Dermis microvascular lymphatic vessel endothelial cell (primary cell): ENCODE results near the gene TST. TPM values are rescaled to one million over a fixed set of nuclear protein-coding genes. Genes with fewer than 3 reads are reported as not detected.

Source experiments
- DNase-seq, 2 donors: peaks; one replicate each; pipeline versions ENCODE4 v3.0.0 to v3.0.0-alpha.2; 2010; ENCODE audit warnings: low read depth in 2 of 2
- total RNA-seq: library from RNA; depleted of rRNA; stranded (reverse); fragments of >200 nt; gene quantifications from 2 replicates; pipeline ENCODE4 v1.2.1, GENCODE V29; 2014

TST gene
- total RNA-seq, 1 donor from 2014 or later: 50.2 TPM

GRCh38 chr22:37032535-37033460 is 13.6 kb upstream of the TST start:
- DNase-seq: peak in 1 of 2 donors; percentile 45

- no peak for DNase-seq
Measured at GRCh38 chr22:37032134-37032534, 12.9 kb upstream of the TST start.

GRCh38 chr22:37030560-37031281 is 11.5 kb upstream of the TST start:
- no peak for DNase-seq

DNA sequence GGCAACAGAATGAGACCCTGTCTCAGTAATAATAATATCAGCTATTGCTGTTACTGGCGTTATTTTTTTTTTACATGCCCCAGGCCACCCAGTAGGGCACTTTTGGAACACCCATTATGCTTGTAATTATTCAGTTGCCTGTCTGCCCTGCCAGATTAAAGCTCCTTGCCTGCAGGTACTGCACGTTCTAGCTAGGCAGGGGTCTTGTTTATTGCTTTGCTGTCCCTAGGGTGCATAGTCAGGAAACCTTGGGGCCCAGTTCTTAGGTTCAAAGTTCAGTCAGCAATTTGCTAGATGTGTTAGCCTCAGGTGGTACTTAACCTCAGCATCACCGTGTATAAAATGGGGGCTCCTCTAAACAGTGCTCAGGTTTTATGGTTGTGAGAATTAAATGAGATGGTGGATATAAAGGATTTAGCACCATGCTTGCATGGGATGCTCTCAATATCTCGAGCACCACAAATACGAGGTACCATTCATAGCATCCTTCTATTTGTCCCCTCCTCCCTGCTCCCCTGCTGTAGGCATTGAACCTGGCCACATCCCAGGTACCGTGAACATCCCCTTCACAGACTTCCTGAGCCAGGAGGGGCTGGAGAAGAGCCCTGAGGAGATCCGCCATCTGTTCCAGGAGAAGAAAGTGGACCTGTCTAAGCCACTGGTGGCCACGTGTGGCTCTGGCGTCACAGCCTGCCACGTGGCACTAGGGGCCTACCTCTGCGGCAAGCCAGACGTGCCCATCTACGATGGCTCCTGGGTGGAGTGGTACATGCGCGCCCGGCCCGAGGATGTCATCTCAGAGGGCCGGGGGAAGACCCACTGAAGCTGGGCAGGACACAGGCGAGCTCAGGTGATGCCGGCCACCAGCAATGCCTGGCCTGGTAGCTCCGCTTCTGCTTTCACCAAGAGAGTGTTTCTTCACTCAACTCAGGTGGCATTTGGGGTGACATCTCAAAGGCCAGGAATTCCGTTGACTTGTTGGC is 9.7 kb upstream of the TST start:
- DNase-seq: no peak

GRCh38 chr22:37027556-37027955 is 8.3 kb upstream of the TST start:
- no peak for DNase-seq

DNA sequence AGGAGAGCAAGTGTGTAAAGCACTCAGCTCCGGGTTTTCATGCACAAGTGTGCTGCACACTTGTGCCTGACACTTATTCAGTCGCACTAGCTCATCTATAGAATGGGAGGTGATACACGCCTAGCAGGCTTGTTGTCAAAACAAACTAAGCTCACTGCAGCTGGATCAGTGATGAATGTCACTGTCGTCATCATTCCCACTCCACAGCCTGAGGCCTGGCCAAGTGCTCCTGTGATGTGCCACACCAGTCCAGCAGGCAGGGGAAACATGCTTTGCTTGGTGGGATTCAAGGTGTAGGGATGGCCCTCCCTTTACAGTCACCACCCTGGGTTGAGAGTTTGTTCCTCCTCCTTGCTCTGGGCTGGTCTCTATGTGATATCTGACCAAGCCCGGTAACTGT is 7.1 kb upstream of the TST start:
- DNase-seq: no peak

- no peak for DNase-seq
Measured at GRCh38 chr22:37025500-37026070, 6.3 kb upstream of the TST start.

DNA sequence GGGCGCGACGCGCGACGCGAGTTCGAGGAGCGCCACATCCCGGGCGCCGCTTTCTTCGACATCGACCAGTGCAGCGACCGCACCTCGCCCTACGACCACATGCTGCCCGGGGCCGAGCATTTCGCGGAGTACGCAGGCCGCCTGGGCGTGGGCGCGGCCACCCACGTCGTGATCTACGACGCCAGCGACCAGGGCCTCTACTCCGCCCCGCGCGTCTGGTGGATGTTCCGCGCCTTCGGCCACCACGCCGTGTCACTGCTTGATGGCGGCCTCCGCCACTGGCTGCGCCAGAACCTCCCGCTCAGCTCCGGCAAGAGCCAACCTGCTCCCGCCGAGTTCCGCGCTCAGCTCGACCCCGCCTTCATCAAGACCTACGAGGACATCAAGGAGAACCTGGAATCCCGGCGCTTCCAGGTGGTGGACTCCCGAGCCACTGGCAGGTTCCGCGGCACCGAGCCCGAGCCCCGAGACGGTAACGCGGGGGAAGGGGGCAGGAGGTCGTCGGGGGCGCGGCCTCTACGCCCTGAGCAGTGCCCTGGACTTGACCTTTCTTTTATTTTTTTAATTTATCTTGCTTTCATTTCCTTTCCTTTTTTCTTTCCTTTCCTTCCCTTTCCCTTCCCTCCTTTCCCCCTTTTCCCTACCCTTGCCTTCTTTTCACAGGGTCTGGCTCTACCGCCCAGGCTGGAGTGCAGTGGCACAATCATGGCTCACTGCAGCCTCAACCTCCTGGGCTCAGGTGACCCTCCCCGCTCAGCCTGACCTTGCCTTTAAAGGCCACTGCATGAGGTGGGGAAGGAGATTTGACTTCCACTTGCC is 5.3 kb upstream of the TST start:
- DNase-seq: no peak

- DNase-seq: no peak
Measured at GRCh38 chr22:37023743-37024338, 4.6 kb upstream of the TST start.

- DNase-seq: no peak
Measured at GRCh38 chr22:37022483-37023337, 3.5 kb upstream of the TST start.

DNA sequence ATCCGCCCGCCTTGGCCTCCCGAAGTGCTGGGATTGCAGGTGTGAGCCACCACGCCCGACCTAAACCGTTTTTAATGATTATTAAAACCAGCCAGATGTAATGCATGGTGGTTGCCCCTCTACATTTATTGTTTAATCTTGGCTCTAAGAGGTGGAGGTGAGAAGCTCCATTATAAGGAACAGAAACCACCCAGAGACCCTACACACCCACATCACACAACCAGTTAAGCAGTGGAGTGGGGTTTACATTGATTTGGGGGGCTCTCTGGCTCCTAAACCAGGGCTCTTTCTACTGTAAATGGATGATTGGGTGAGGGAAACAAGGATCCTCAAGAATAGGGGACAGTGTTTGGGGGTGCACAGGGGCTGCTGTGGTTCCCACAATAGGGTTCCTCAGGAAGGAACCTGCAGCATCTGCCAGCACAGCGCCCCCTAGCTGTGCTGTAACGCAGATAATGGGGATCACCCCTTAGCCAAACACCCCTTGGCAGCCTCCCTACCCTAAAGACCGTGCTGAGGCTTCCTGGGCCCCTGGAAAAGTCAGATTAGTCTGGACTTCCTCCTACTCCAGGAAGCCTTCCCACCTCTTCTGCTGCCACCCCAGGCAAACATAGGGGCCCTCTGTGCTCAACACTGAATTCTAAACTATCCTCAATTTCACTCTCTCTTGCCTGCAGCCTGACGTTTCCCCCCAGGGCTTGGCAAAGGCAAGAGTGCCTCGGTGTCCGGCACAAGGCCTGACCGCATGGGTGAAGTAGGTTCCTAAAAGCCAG is 2.6 kb upstream of the TST start:
- DNase-seq: peak in 1 of 2 donors; percentile 63

GRCh38 chr22:37021041-37021440 is 1.8 kb upstream of the TST start:
- DNase-seq: no peak

DNA sequence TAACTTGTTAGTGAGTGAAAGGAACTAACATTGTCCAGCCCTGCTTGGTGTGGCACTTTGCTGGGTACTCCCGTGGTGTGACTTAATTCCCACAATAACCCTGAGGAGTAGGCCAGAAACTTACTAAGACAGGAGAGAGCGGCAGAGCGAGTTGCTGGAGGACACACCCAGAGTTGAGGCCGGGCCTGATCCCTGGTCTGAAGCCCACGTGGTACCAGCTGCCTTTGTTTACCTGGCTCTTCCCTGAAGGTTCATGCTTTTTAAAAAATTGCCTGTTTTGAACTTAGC is 889 bp upstream of the TST start:
- peak in 1 of 2 donors; percentile 46 for DNase-seq

DNA sequence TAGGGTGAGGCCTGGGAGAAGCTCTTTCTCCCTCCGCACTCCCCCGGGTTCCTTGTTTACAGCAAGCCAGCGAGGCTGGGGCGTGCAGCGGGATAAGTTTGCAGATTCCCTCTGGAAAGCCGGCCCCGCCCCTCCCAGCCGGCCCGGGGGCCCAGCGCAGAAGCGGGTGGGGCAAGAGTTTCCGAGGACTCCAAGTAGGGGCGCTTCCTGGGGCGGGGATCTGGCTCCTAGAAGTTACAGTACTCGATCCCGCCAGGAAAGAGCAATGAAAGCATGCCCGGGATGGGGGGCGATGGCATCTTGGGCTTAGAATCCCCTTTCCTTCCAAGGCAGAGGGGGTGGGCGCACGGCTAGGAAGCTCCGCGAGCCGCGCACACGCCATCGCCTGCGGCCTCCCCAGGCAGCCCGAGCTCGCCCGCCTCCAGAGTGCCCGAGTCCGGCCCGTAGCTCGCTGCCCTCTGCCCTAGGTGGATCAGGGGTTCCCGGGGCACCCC is 385 bp downstream of the TST start:
- peak in 1 of 2 donors; percentile 33 for DNase-seq

- peak in 1 of 2 donors; percentile 3 for DNase-seq
Measured at GRCh38 chr22:37018086-37018814, 997 bp downstream of the TST start.

DNA sequence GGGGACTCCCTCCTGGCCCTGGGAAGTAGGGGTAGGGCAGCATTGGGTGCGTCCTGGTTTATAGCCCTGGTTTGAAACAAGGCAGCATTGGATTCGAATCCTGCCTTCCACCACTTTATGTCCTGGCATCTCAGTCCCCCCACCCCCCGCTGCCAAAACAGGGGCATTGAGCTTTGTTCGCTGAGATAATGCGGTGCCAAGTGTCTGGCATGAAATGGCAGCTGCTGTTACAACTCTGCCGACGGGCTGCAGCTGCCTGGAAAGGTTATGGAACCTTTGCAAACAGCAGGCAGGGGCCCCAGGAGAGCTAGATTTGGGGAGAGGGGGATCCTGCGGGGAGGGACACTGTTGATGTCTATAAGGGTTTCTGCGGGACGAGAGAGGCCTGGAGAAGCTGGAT is 1.9 kb downstream of the TST start:
- no peak for DNase-seq

DNA sequence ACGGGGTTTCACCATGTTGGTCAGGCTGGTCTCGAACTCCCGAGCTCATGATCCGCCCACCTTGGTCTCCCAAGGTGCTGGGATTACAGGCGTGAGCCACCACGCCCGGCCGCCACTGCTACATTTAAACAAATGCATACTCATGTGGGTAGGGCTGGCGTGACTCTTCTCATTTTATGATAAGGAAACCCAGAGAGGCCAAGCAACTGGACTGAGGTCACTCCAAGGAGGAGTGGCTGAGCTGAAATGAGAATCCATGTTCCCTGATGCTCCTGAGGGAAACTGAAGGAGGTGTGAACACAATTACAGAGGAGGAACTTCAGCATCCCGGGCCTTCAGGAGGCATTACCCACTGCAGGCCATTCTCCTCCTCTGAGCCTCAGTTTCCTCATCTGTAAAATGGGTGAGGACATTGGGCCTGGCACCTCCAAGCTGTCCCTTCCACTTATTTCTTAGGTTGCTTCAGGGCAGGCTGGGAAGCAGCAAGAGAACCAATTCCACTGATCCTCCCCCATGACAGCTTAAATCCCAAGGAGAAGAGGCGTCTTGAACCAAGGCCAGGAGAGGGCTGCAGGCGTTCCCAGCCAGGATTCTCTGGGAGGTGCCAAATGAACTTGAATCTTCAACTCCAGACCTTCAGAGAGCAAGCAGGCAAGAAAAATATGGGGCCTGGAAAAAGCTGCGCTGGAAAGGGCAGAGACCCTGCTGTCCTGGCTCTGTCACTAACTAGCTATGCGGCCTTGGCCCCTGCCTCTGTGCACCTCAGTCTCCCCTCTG is 2.9 kb downstream of the TST start:
- DNase-seq: no peak
